Liver (tissue), 9 donors: ENCODE data around the gene AFF2. TPM values are rescaled to one million over a fixed set of nuclear protein-coding genes. Genes with fewer than 3 reads are reported as not detected.

ENCODE experiments used
- DNase-seq: peaks from one replicate; pipeline ENCODE4 v3.0.0-alpha.2; 2017; ENCODE audit warnings: low spot score
- H3K27ac ChIP-seq, 2 donors: one replicate each; pipeline ENCODE4 v1.7.0; 2013; ENCODE audit warnings: inconsistent platforms in 2 of 2, low read length in 2 of 2, control low read depth in 1 of 2, low read depth in 1 of 2, mild to moderate bottlenecking in 1 of 2
- H3K27me3 ChIP-seq, 4 donors: one replicate each; pipeline versions ENCODE4 v1.6.1 to v1.7.0; 2013; ENCODE audit warnings: low read length in 3 of 4, inconsistent platforms in 1 of 4, mild to moderate bottlenecking in 1 of 4, moderate library complexity in 1 of 4; ENCODE audit not compliant: control insufficient read depth in 4 of 4, insufficient read depth in 4 of 4
- H3K36me3 ChIP-seq, 4 donors: one replicate each; pipeline versions ENCODE4 v1.6.1 to v1.7.0; 2013; ENCODE audit warnings: low read length in 3 of 4, mild to moderate bottlenecking in 3 of 4, low read depth in 1 of 4, moderate library complexity in 1 of 4; ENCODE audit not compliant: control insufficient read depth in 4 of 4, insufficient read depth in 3 of 4
- H3K4me1 ChIP-seq, 4 donors: one replicate each; pipeline versions ENCODE4 v1.6.1 to v1.7.0; 2013; ENCODE audit warnings: low read length in 3 of 4, mild to moderate bottlenecking in 3 of 4, moderate library complexity in 1 of 4; ENCODE audit not compliant: control insufficient read depth in 4 of 4, insufficient read depth in 4 of 4
- H3K4me3 ChIP-seq, 3 donors: one replicate each; pipeline versions ENCODE4 v1.6.1 to v1.7.0; 2013; ENCODE audit warnings: low read length in 3 of 3, control low read depth in 1 of 3, low read depth in 1 of 3, mild to moderate bottlenecking in 1 of 3
- H3K9ac ChIP-seq, 2 donors: one replicate each; pipeline ENCODE4 v1.7.0; 2013; ENCODE audit warnings: low read length in 2 of 2, mild to moderate bottlenecking in 2 of 2, moderate library complexity in 2 of 2, control low read depth in 1 of 2, low read depth in 1 of 2
- H3K9me3 ChIP-seq, 4 donors: one replicate each; pipeline versions ENCODE4 v1.6.1 to v1.7.0; 2013; ENCODE audit warnings: low read length in 3 of 4; ENCODE audit not compliant: control insufficient read depth in 4 of 4
- EGR1 ChIP-seq, 2 donors: IDR thresholded peaks; 2 replicates each; pipeline ENCODE4 v1.6.1; 2016 to 2018; ENCODE audit warnings: antibody characterized with exemption in 2 of 2, low read depth in 2 of 2
- FOXA1 ChIP-seq: IDR thresholded peaks from 2 replicates; pipeline ENCODE4 v1.6.1; 2016; ENCODE audit warnings: antibody characterized with exemption
- FOXA2 ChIP-seq: IDR thresholded peaks from 2 replicates; pipeline ENCODE4 v1.6.1; 2016; ENCODE audit warnings: antibody characterized with exemption
- GABPA ChIP-seq, 2 donors: IDR thresholded peaks in 1 of 2; conservative IDR thresholded peaks in 1 of 2; 2 replicates each; pipeline ENCODE4 v1.6.1; 2016; ENCODE audit warnings: antibody characterized with exemption in 2 of 2, mild to moderate bottlenecking in 1 of 2, moderate library complexity in 1 of 2
- HNF4A ChIP-seq, 2 donors: conservative IDR thresholded peaks; 2 replicates each; pipeline ENCODE4 v1.6.1; 2016; ENCODE audit warnings: antibody characterized with exemption in 2 of 2, mild to moderate bottlenecking in 2 of 2
- JUND ChIP-seq, 2 donors: IDR thresholded peaks; 2 replicates each; pipeline ENCODE4 v1.6.1; 2016; ENCODE audit warnings: antibody characterized with exemption in 2 of 2
- MAX ChIP-seq: IDR thresholded peaks from 2 replicates; pipeline ENCODE4 v1.6.1; 2016; ENCODE audit warnings: antibody characterized with exemption
- NR2F2 ChIP-seq: IDR thresholded peaks from 2 replicates; pipeline ENCODE4 v1.6.1; 2016; ENCODE audit warnings: antibody characterized with exemption
- RAD21 ChIP-seq, 2 donors: IDR thresholded peaks; 2 replicates each; pipeline ENCODE4 v1.6.1; 2016; ENCODE audit warnings: antibody characterized with exemption in 2 of 2, mild to moderate bottlenecking in 2 of 2
- REST ChIP-seq: IDR thresholded peaks from 2 replicates; pipeline ENCODE4 v1.6.1; 2016; ENCODE audit warnings: antibody characterized with exemption, mild to moderate bottlenecking
- RXRA ChIP-seq, 2 donors: IDR thresholded peaks; 2 replicates each; pipeline ENCODE4 v1.6.1; 2017 to 2018; ENCODE audit warnings: antibody characterized with exemption in 2 of 2, mild to moderate bottlenecking in 1 of 2
- SP1 ChIP-seq: IDR thresholded peaks from 2 replicates; pipeline ENCODE4 v1.6.1; 2018; ENCODE audit warnings: antibody characterized with exemption, mild to moderate bottlenecking
- TAF1 ChIP-seq: conservative IDR thresholded peaks from 2 replicates; pipeline ENCODE4 v1.6.1; 2016; ENCODE audit warnings: antibody characterized with exemption, mild to moderate bottlenecking
- YY1 ChIP-seq: IDR thresholded peaks from 2 replicates; pipeline ENCODE4 v1.6.1; 2016; ENCODE audit warnings: antibody characterized with exemption, mild to moderate bottlenecking
- WGBS: extraction: QIAGEN DNeasy Blood & Tissue Kit; methylation state at CpG from one replicate; pipeline ENCODE4 v1.1.7; 2013; 5-methylcytosine and 5-hydroxymethylcytosine counted together
- polyA plus RNA-seq, 2 donors: library from polyadenylated mRNA; stranded (reverse) in 1 of 2; unstranded in 1 of 2; fragments of 200-250 nt in 1 of 2; fragments of >200 nt in 1 of 2; fragmentation: Nextera tagmentation in 1 of 2; extraction: Ambion mirVana in 1 of 2; gene quantifications; one replicate each; pipeline versions ENCODE4 v1.2.1 to v1.2.3, GENCODE V29; 2013 to 2015
- total RNA-seq, 2 donors: library from RNA; depleted of rRNA; stranded (reverse); fragments of >200 nt; gene quantifications; one replicate each; pipeline ENCODE4 v1.2.3, GENCODE V29; 2014
- TF ChIP-seq, protein P1 (sequence below): fragments of 150-350 bp; IDR thresholded peaks from 2 replicates; pipeline ENCODE4 v1.5.1; 2017; ENCODE audit warnings: improper control_type of control experiment, low read depth, low read length; ENCODE audit not compliant: missing input control
- TF ChIP-seq, protein P2 (sequence below): IDR thresholded peaks from 2 replicates; pipeline ENCODE4 v1.6.1; 2016; ENCODE audit warnings: antibody characterized with exemption
- TF ChIP-seq, protein P3 (sequence below): IDR thresholded peaks from 2 replicates; pipeline ENCODE4 v1.6.1; 2016; ENCODE audit warnings: antibody characterized with exemption
- donor health status: healthy.
- donor health status: healthy.
- donor health status: healthy.
- donor health status: healthy.
- donor health status: healthy.

AFF2 gene
- total and polyA plus RNA-seq, 4 donors: 0.01 to 1.6 (median 0.50) TPM; not detected in 1

DNA sequence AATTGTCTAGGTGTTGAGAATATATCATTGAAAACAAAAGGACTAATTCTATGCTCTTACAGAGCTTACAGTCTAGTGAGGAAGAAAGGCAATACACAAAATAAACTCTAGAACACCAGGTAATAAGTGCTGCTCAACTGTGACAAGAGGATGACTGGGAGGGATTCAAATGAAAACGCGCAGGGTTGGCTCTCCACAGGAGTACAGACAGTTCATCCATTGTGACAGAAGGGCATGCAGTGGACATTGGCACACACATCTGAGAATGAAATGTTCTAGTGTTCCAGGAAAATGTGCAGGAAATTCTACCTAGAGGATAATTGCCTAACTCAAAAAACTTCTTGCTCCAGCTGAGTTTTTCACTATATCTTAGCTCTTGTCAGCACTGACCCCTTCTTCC is 512.7 kb downstream of the AFF2 start:
- TF ChIP-seq, protein P1, sequence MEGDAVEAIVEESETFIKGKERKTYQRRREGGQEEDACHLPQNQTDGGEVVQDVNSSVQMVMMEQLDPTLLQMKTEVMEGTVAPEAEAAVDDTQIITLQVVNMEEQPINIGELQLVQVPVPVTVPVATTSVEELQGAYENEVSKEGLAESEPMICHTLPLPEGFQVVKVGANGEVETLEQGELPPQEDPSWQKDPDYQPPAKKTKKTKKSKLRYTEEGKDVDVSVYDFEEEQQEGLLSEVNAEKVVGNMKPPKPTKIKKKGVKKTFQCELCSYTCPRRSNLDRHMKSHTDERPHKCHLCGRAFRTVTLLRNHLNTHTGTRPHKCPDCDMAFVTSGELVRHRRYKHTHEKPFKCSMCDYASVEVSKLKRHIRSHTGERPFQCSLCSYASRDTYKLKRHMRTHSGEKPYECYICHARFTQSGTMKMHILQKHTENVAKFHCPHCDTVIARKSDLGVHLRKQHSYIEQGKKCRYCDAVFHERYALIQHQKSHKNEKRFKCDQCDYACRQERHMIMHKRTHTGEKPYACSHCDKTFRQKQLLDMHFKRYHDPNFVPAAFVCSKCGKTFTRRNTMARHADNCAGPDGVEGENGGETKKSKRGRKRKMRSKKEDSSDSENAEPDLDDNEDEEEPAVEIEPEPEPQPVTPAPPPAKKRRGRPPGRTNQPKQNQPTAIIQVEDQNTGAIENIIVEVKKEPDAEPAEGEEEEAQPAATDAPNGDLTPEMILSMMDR: no peak
- TF ChIP-seq FOXA2 (no peak), RAD21 (IDR thresholded peaks at IDR 0.05) (no peak), RXRA (IDR thresholded peaks at IDR 0.05) (no peak), EGR1 (IDR thresholded peaks at IDR 0.05; ENCODE audit: low read depth in 2 of 2) (no peak), FOXA1 (no peak), GABPA (IDR thresholded peaks at IDR 0.05 in 1 of 2, conservative IDR thresholded peaks at IDR 0.05 in 1 of 2) (no peak), HNF4A (conservative IDR thresholded peaks at IDR 0.05) (no peak), NR2F2 (no peak), TAF1 (no peak), MAX (no peak)
- TF ChIP-seq, protein P2, sequence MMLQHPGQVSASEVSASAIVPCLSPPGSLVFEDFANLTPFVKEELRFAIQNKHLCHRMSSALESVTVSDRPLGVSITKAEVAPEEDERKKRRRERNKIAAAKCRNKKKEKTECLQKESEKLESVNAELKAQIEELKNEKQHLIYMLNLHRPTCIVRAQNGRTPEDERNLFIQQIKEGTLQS: no peak
- no peak overlapping the region for H3K9ac ChIP-seq
- H3K27ac ChIP-seq: no peak overlapping the region
- H3K4me3 ChIP-seq: no peak overlapping the region
- no peaks in the 10 kb centered on the region for H3K36me3 ChIP-seq
- peaks cover 0 to 2% (median 0%) of the 10 kb centered on the region in 4 donors for H3K27me3 ChIP-seq
- H3K4me1 ChIP-seq: no peaks in the 10 kb centered on the region
- DNase-seq: no peak
- 93% methylated on average over 2 of the region's 2 CpGs for WGBS
- no peaks in the 10 kb centered on the region for H3K9me3 ChIP-seq

GRCh38 chrX:149021159-149021558 is 520.7 kb downstream of the AFF2 start:
- H3K4me1 ChIP-seq: no peaks in the 10 kb centered on the region
- no peak overlapping the region for H3K9ac ChIP-seq
- WGBS: 66% methylated on average over 2 of the region's 2 CpGs
- DNase-seq: no peak
- peaks cover 0 to 11% (median 4%) of the 10 kb centered on the region in 4 donors for H3K9me3 ChIP-seq
- no peaks in the 10 kb centered on the region for H3K27me3 ChIP-seq
- TF ChIP-seq JUND (IDR thresholded peaks at IDR 0.05) (no peak), RXRA (IDR thresholded peaks at IDR 0.05) (no peak), GABPA (IDR thresholded peaks at IDR 0.05 in 1 of 2, conservative IDR thresholded peaks at IDR 0.05 in 1 of 2) (no peak), SP1 (no peak), RAD21 (IDR thresholded peaks at IDR 0.05) (no peak), NR2F2 (no peak), EGR1 (IDR thresholded peaks at IDR 0.05; ENCODE audit: low read depth in 2 of 2) (no peak), TAF1 (no peak), REST (no peak), YY1 (no peak), FOXA2 (no peak)
- TF ChIP-seq, protein P3, sequence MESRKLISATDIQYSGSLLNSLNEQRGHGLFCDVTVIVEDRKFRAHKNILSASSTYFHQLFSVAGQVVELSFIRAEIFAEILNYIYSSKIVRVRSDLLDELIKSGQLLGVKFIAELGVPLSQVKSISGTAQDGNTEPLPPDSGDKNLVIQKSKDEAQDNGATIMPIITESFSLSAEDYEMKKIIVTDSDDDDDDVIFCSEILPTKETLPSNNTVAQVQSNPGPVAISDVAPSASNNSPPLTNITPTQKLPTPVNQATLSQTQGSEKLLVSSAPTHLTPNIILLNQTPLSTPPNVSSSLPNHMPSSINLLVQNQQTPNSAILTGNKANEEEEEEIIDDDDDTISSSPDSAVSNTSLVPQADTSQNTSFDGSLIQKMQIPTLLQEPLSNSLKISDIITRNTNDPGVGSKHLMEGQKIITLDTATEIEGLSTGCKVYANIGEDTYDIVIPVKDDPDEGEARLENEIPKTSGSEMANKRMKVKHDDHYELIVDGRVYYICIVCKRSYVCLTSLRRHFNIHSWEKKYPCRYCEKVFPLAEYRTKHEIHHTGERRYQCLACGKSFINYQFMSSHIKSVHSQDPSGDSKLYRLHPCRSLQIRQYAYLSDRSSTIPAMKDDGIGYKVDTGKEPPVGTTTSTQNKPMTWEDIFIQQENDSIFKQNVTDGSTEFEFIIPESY: no peak
- H3K27ac ChIP-seq: no peak overlapping the region
- no peaks in the 10 kb centered on the region for H3K36me3 ChIP-seq
- H3K4me3 ChIP-seq: no peak overlapping the region
